ENCODE results near the gene SLC25A51.
"Not testable (repeated sequence)": the region's sequence is repeated elsewhere in the genome, so short reads cannot be mapped to it uniquely, and the experiment has no call there.

Gene SLC25A51

DNA sequence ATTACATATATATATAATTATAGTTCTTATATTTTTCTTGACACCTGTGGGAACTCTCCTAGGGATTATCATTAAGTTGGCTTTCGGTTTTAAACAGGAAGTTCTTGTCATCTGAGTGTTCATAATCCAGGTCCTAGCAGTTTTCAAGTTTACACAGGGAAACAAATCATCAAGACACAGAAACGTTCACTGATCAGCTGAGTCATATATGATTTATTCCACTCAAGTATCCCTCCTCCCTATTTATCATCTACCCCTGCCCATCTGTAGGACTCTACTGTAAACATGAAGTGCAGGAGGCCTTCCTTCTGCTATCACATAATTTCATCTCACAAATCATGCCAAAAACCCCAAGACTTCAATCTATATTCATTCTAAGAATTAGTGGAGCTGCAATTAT, 6.3 kb downstream of the SLC25A51 start:
- FAIRE-seq (no peak), DNase-seq (ENCODE audit: insufficient read length, low spot score) (no peak)
- TF ChIP-seq POLR2A (IDR thresholded peaks at IDR 0.05; ENCODE audit: low read depth, low read length) (no peak), TAF1 (IDR thresholded peaks at IDR 0.05; ENCODE audit: low read depth, low read length) (no peak), SPI1 (IDR thresholded peaks at IDR 0.05; ENCODE audit: low read depth, low read length) (no peak), PAX5 (IDR thresholded peaks at IDR 0.05; ENCODE audit: insufficient read depth, low read length, severe bottlenecking) (no peak), POLR2AphosphoS5 (IDR thresholded peaks at IDR 0.05; ENCODE audit: low read depth, low read length) (no peak), POU2F2 (IDR thresholded peaks at IDR 0.05; ENCODE audit: low read depth, low read length) (no peak)

DNA sequence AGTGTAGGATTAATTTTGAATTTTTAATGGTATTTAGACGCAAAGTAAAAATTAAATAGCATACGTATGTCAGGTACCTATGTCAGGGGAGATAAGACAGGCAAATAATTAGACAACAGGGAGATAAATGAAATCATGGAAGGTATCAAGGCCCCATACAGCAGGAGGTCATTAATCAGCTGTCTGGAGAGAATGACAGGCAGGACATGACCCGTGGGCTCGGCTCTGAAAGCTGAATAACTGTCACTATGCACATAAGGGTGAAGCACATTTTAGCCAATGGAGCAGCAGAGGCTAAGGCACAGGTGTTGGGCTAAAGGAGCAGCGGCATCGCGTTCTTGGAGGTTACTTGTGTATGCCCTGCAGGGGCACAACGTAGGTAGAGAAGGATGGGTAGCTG, 11.9 kb downstream of the SLC25A51 start:
- TF ChIP-seq POLR2AphosphoS5 (IDR thresholded peaks at IDR 0.05; ENCODE audit: low read depth, low read length), result no peak
- TF ChIP-seq SPI1 (IDR thresholded peaks at IDR 0.05; ENCODE audit: low read depth, low read length), result no peak
- TF ChIP-seq POU2F2 (IDR thresholded peaks at IDR 0.05; ENCODE audit: low read depth, low read length), result no peak
- no peak for TF ChIP-seq TAF1 (IDR thresholded peaks at IDR 0.05; ENCODE audit: low read depth, low read length)
- TF ChIP-seq PAX5 (IDR thresholded peaks at IDR 0.05; ENCODE audit: insufficient read depth, low read length, severe bottlenecking), result no peak
- TF ChIP-seq POLR2A (IDR thresholded peaks at IDR 0.05; ENCODE audit: low read depth, low read length), result no peak
- FAIRE-seq (no peak), DNase-seq (ENCODE audit: insufficient read length, low spot score) (no peak)

DNA sequence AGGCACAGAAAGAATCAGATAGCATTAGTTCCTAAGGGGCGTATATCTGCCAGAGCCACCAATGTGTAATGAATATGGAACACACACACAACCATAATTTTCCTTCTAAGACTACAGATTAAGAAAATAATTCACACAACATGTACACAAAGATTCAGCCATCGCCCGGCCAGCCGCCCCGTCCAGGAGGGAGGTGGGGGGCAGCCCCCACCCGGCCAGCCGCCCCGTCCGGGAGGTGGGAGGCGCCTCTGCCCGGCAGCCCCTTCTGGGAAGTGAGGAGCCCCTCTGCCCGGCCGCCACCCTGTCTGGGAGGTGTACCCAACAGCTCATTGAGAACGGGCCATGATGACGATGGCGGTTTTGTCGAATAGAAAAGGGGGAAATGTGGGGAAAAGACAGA, 12.9 kb downstream of the SLC25A51 start:
- not testable (repeated sequence) for FAIRE-seq; DNase-seq (ENCODE audit: insufficient read length, low spot score)

DNA sequence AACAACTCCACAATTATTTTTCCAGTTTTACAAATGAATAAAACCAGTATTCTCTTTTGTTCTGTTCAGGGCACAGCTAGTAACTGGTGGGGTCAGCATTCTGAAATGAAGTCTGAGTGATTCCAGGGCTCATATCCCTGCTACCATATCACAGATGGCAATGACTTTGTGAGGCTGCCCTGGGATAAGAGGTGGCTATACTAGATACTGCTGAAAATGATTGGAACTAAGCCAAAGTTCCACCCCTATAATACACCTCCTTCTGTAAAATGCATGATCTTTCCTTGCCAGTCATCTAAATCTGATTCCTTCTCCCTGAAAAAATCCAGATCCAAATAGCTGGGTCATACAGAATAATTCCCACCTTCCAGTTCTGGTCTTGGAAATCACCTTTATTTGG, 14.4 kb downstream of the SLC25A51 start:
- DNase-seq (ENCODE audit: insufficient read length, low spot score) (no peak), FAIRE-seq (no peak)
- no peak for TF ChIP-seq PAX5 (IDR thresholded peaks at IDR 0.05; ENCODE audit: insufficient read depth, low read length, severe bottlenecking)
- no peak for TF ChIP-seq TAF1 (IDR thresholded peaks at IDR 0.05; ENCODE audit: low read depth, low read length)
- TF ChIP-seq POU2F2 (IDR thresholded peaks at IDR 0.05; ENCODE audit: low read depth, low read length), result no peak
- TF ChIP-seq POLR2AphosphoS5 (IDR thresholded peaks at IDR 0.05; ENCODE audit: low read depth, low read length), result no peak
- no peak for TF ChIP-seq POLR2A (IDR thresholded peaks at IDR 0.05; ENCODE audit: low read depth, low read length)
- TF ChIP-seq SPI1 (IDR thresholded peaks at IDR 0.05; ENCODE audit: low read depth, low read length), result no peak

DNA sequence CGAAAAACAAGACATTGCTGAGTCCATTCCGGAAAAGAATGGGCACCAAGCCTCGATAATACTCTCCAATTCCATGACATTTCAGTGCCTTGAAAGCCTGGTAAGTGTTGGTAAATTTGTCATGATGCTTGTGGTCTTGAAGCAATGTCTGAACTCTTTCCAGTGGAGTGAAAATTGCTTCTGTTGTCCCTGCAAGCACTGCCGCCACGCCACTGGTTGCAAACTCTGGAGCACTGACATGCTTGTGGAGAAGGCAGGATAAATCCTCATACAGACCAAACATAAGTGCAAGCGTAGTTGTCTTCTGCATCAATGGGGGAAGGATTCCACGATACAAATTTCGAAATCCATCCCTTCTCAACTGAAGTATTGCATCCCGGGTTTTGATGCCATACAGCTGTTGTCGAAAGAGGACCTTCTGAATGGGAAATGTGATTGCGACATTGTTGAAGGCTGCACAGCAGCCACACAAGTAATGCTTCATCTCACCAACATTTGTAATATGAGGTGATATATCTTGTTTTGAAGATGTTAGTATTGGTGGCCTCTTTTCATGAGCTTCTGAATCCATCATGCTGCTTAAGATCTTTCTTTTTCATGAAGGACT, 15.8 kb downstream of the SLC25A51 start:
- not testable (repeated sequence) for FAIRE-seq; DNase-seq (ENCODE audit: insufficient read length, low spot score)

DNA sequence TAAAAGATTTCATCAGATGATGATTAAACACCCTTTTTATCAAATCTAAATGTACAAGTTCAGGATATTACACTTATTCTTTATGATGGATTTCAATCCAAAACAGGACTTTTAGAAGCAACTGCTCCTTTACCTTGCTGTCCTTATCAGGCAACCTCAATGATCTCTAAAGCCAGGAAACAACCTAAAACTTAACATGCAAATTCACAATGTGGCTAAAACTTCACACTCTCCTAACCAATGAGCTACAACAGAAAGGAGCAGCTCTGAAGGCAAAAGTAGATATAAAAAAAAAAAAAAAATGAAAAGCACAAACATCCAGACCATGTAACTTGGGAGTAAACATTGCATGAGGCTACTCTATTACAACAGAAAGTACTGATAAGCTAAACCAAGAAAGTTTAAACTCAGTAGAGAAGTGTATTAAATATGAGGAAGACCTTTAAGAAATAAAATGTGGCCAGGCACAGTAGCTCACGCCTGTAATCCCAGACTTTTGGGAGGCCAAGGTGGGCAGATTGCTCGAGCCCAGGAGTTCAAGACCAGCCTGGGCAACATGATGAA, 22.9 kb downstream of the SLC25A51 start:
- DNase-seq (ENCODE audit: insufficient read length, low spot score) (no peak), FAIRE-seq (no peak)
- TF ChIP-seq TAF1 (IDR thresholded peaks at IDR 0.05; ENCODE audit: low read depth, low read length) (no peak), POLR2A (IDR thresholded peaks at IDR 0.05; ENCODE audit: low read depth, low read length) (no peak), POU2F2 (IDR thresholded peaks at IDR 0.05; ENCODE audit: low read depth, low read length) (no peak), POLR2AphosphoS5 (IDR thresholded peaks at IDR 0.05; ENCODE audit: low read depth, low read length) (no peak), SPI1 (IDR thresholded peaks at IDR 0.05; ENCODE audit: low read depth, low read length) (no peak), PAX5 (IDR thresholded peaks at IDR 0.05; ENCODE audit: insufficient read depth, low read length, severe bottlenecking) (no peak)

DNA sequence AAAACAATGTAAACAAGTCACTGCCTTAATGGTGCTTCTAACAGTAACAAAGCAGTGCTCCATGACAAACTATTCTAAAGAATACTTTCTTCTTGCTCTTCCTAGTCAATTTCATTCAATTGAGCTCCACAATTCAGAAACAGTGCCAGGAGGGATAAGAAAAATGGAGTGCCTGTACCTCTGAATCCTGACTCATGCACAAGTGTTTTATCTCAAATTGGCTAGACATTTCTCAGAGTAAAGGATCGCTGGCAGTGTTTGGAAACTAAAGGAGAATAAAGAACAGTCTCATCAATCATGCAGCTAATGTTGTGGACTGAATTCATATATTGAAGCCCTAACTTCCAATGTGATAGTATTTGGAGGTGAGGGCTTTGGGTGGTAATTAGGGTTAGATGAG, 27.6 kb downstream of the SLC25A51 start:
- FAIRE-seq, result no peak
- TF ChIP-seq POLR2A (IDR thresholded peaks at IDR 0.05; ENCODE audit: low read depth, low read length) (no peak), POU2F2 (IDR thresholded peaks at IDR 0.05; ENCODE audit: low read depth, low read length) (no peak), TAF1 (IDR thresholded peaks at IDR 0.05; ENCODE audit: low read depth, low read length) (no peak), POLR2AphosphoS5 (IDR thresholded peaks at IDR 0.05; ENCODE audit: low read depth, low read length) (no peak), PAX5 (IDR thresholded peaks at IDR 0.05; ENCODE audit: insufficient read depth, low read length, severe bottlenecking) (no peak), SPI1 (IDR thresholded peaks at IDR 0.05; ENCODE audit: low read depth, low read length) (no peak)
- DNase-seq (ENCODE audit: insufficient read length, low spot score), result no peak

DNA sequence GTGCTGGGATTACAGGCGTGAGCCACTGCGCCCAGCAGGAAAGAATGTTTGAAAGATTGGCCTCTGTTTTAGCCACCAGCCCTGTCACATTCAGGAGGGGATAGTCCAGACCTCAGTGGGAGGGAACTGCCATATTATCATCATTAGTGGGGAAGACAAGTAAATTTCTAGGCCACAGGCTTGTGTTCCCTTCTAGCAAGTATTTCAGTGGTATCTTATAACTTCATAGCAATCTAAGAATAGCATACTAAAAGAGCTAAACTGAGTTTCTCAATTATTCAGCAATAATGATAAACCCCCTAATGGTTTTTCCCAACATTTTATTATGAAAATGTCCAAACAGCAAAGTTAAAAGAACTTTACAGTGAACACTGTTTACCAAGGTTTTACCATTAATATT, 30.0 kb downstream of the SLC25A51 start:
- TF ChIP-seq POU2F2 (IDR thresholded peaks at IDR 0.05; ENCODE audit: low read depth, low read length) (no peak), PAX5 (IDR thresholded peaks at IDR 0.05; ENCODE audit: insufficient read depth, low read length, severe bottlenecking) (no peak), TAF1 (IDR thresholded peaks at IDR 0.05; ENCODE audit: low read depth, low read length) (no peak), POLR2AphosphoS5 (IDR thresholded peaks at IDR 0.05; ENCODE audit: low read depth, low read length) (no peak), POLR2A (IDR thresholded peaks at IDR 0.05; ENCODE audit: low read depth, low read length) (no peak), SPI1 (IDR thresholded peaks at IDR 0.05; ENCODE audit: low read depth, low read length) (no peak)
- DNase-seq (ENCODE audit: insufficient read length, low spot score) (no peak), FAIRE-seq (no peak)

DNA sequence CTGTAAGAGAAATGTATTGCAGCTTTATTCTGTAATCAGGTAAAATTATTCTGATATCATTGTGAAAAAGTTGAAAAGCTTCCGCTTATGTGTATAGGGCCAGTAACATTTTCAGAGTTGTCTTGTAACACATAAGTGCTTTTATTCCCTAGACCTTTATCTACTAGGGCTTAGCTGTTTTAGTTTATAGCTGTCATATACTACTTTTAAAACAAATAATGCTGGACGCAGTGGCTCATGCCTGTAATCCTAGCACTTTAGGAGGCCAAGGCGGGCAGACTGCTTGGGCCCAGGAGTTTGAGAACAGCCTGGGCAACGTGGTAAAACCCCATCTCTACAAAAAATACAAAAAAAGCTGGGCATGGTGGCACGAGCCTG, 33.1 kb downstream of the SLC25A51 start:
- DNase-seq (ENCODE audit: insufficient read length, low spot score) (no peak), FAIRE-seq (no peak)
- no peak for TF ChIP-seq TAF1 (IDR thresholded peaks at IDR 0.05; ENCODE audit: low read depth, low read length)
- no peak for TF ChIP-seq SPI1 (IDR thresholded peaks at IDR 0.05; ENCODE audit: low read depth, low read length)
- no peak for TF ChIP-seq POLR2AphosphoS5 (IDR thresholded peaks at IDR 0.05; ENCODE audit: low read depth, low read length)
- TF ChIP-seq POU2F2 (IDR thresholded peaks at IDR 0.05; ENCODE audit: low read depth, low read length), result no peak
- TF ChIP-seq PAX5 (IDR thresholded peaks at IDR 0.05; ENCODE audit: insufficient read depth, low read length, severe bottlenecking), result no peak
- no peak for TF ChIP-seq POLR2A (IDR thresholded peaks at IDR 0.05; ENCODE audit: low read depth, low read length)

DNA sequence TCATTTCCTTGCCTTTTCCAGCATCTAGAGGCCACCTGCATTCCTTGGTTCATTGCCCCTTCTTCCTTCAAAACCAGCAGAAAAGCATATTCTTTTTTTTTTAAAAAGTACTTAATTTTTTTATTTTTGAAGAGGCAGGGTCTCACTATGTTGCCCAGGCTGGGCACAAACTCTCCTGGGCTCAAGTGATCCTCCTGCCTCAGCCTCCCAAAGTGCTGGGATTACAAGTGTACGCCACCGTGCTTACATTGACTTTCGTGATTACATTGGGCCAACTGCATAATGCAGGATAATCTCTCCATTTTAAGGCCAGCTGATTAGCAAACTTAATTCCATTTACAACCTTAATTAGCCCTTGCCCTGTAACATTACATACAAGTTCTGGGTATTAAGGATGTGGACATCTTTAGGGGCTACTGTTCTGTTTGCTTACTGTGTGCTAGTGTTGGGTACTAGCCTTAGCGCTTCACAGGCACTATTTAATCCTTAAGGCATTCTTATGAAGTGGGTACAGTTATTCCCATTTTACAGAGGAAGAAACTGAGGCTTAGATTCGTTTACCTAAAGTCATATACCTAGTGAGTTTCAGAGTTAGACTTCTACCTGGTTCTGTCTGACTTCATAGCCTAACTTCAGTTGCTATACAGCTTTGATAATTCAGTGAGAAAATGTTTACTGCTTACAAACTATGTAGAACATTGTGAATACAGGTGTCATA, 33.7 kb downstream of the SLC25A51 start:
- TF ChIP-seq PAX5 (IDR thresholded peaks at IDR 0.05; ENCODE audit: insufficient read depth, low read length, severe bottlenecking), result no peak
- no peak for TF ChIP-seq POU2F2 (IDR thresholded peaks at IDR 0.05; ENCODE audit: low read depth, low read length)
- TF ChIP-seq POLR2A (IDR thresholded peaks at IDR 0.05; ENCODE audit: low read depth, low read length), result no peak
- TF ChIP-seq TAF1 (IDR thresholded peaks at IDR 0.05; ENCODE audit: low read depth, low read length), result no peak
- no peak for TF ChIP-seq SPI1 (IDR thresholded peaks at IDR 0.05; ENCODE audit: low read depth, low read length)
- no peak for TF ChIP-seq POLR2AphosphoS5 (IDR thresholded peaks at IDR 0.05; ENCODE audit: low read depth, low read length)
- FAIRE-seq (no peak), DNase-seq (ENCODE audit: insufficient read length, low spot score) (no peak)

All from GM12891 (cell line).